ENCODE results near the gene ATG9B. TPM values are rescaled to one million over a fixed set of nuclear protein-coding genes. Genes with fewer than 3 reads are reported as not detected.

Gene ATG9B
- total RNA-seq, 4 donors from 2014 or later = 47.6 to 125 (median 59.8) TPM

GRCh38 chr7:150971242-150972022 is 52.9 kb downstream of the ATG9B start:
- TF ChIP-seq CTCF (IDR thresholded peaks at IDR 0.05) = no peak
- TF ChIP-seq POLR2A (IDR thresholded peaks at IDR 0.05) = no peak

GRCh38 chr7:150970424-150970823 is 53.9 kb downstream of the ATG9B start:
- no peak for DNase-seq (ENCODE audit: low spot score in 2 of 2)
- intact Hi-C loops (cut with DNase I; ENCODE audit: low total_unique reads) = no loop called here
- TF ChIP-seq CTCF (IDR thresholded peaks at IDR 0.05) = no peak
- TF ChIP-seq POLR2A (IDR thresholded peaks at IDR 0.05) = no peak
- H3K4me3 ChIP-seq (ENCODE audit: low read depth, poor library complexity, severe bottlenecking) = no peak overlapping the region
- WGBS, 2 donors = 77 to 88% methylated on average over 9 to 11 of the region's 11 CpGs

More at GRCh38 chr7:150971242-150972022, 52.9 kb downstream of the ATG9B start:
- WGBS, 2 donors = 64% methylated on average over 16 of the region's 16 CpGs
- no peak overlapping the region for H3K4me3 ChIP-seq (ENCODE audit: low read depth, poor library complexity, severe bottlenecking)
- intact Hi-C loops (cut with DNase I; ENCODE audit: low total_unique reads) = no loop called here
- no peak for DNase-seq (ENCODE audit: low spot score in 2 of 2)

GRCh38 chr7:150969475-150969874 is 54.8 kb downstream of the ATG9B start:
- intact Hi-C loops (cut with DNase I; ENCODE audit: low total_unique reads) = no loop called here
- TF ChIP-seq CTCF (IDR thresholded peaks at IDR 0.05) (no peak), POLR2A (IDR thresholded peaks at IDR 0.05) (no peak)
- H3K4me3 ChIP-seq (ENCODE audit: low read depth, poor library complexity, severe bottlenecking) = no peak overlapping the region
- DNase-seq (ENCODE audit: low spot score in 2 of 2) = no peak
- WGBS, 2 donors = 67 to 78% methylated on average over 7 of the region's 7 CpGs

GRCh38 chr7:150968734-150969372 is 55.4 kb downstream of the ATG9B start:
- DNase-seq (ENCODE audit: low spot score in 2 of 2) = no peak
- intact Hi-C loops (cut with DNase I; ENCODE audit: low total_unique reads) = no loop called here
- no peak for TF ChIP-seq CTCF (IDR thresholded peaks at IDR 0.05)
- TF ChIP-seq POLR2A (IDR thresholded peaks at IDR 0.05) = no peak
- 29 to 31% methylated on average over 15 to 16 of the region's 16 CpGs for WGBS, 2 donors
- no peak overlapping the region for H3K4me3 ChIP-seq (ENCODE audit: low read depth, poor library complexity, severe bottlenecking)

GRCh38 chr7:150968056-150968733 is 56.1 kb downstream of the ATG9B start:
- intact Hi-C loops (cut with DNase I; ENCODE audit: low total_unique reads) = no loop called here
- no peak for TF ChIP-seq POLR2A (IDR thresholded peaks at IDR 0.05)
- no peak for TF ChIP-seq CTCF (IDR thresholded peaks at IDR 0.05)
- DNase-seq (ENCODE audit: low spot score in 2 of 2) = no peak
- 71 to 72% methylated on average over 15 of the region's 15 CpGs for WGBS, 2 donors
- H3K4me3 ChIP-seq (ENCODE audit: low read depth, poor library complexity, severe bottlenecking) = no peak overlapping the region
